Endothelial cell (in vitro differentiated cells): ENCODE results near the gene KIAA1958. TPM values are rescaled to one million over a fixed set of nuclear protein-coding genes. Genes with fewer than 3 reads are reported as not detected.

Experiments used
- DNase-seq: peaks from one replicate; pipeline ENCODE4 v3.0.0; 2021; ENCODE audit warnings: low spot score
- H3K27ac Mint-ChIP-seq: one replicate; pipeline ENCODE4 v1.8.0; 2021; ENCODE audit warnings: mixed read lengths, inconsistent platforms; ENCODE audit not compliant: unreplicated experiment
- H3K27me3 Mint-ChIP-seq: one replicate; pipeline ENCODE4 v1.8.0; 2021; ENCODE audit warnings: mild to moderate bottlenecking, moderate library complexity, mixed read lengths, inconsistent platforms; ENCODE audit not compliant: unreplicated experiment
- H3K36me3 Mint-ChIP-seq: one replicate; pipeline ENCODE4 v1.8.0; 2021; ENCODE audit warnings: mild to moderate bottlenecking, low read depth, mixed read lengths, inconsistent platforms; ENCODE audit not compliant: unreplicated experiment
- H3K4me1 Mint-ChIP-seq: one replicate; pipeline ENCODE4 v1.8.0; 2021; ENCODE audit warnings: mild to moderate bottlenecking, mixed read lengths, inconsistent platforms; ENCODE audit not compliant: unreplicated experiment
- H3K4me3 Mint-ChIP-seq: one replicate; pipeline ENCODE4 v1.8.0; 2021; ENCODE audit warnings: mild to moderate bottlenecking, mixed read lengths, inconsistent platforms; ENCODE audit not compliant: unreplicated experiment
- H3K9me3 Mint-ChIP-seq: one replicate; pipeline ENCODE4 v1.8.0; 2021; ENCODE audit warnings: mixed read lengths, inconsistent platforms; ENCODE audit not compliant: unreplicated experiment
- total RNA-seq: library from RNA; stranded (reverse); fragmentation: NEBNext Ultra II Directional; extraction: Animal tissue kit (Norgen Biotek cat#: 25700); gene quantifications from one replicate; pipeline ENCODE4 v1.2.1, GENCODE V29; 2021; ENCODE audit not compliant: unreplicated experiment
- TF ChIP-seq, protein P1 (sequence below): fragments of 200-600 bp; sonication (generic); IDR thresholded peaks from one replicate; pipeline ENCODE4 v1.5.0; 2021; ENCODE audit warnings: antibody characterized with exemption; ENCODE audit not compliant: unreplicated experiment

Gene KIAA1958
- total RNA-seq, 1 donor from 2014 or later = 15.1 TPM

DNA sequence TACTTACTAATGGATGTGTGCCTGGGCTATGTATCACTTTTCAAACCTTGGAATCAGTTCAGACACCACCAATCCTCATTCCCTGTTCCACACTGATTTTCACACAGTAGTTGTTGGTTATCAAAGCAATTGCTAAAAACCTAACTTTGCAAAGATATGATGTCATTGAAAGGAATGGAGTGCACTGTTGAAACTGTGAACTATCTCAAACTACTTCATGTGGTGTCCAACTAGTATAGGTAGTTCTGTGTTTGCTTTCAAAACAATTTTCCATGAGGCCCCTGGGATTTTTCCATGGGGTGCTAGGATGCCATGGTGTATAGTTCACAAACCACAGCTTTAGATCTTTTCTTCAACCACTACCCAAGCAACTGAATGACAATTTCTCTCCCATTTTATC is 213.5 kb downstream of the KIAA1958 start:
- Mint-ChIP-seq H3K4me1 (no peaks in the 10 kb centered on the region), H3K27ac (no peak overlapping the region), H3K36me3 (no peaks in the 10 kb centered on the region), H3K9me3 (no peaks in the 10 kb centered on the region), H3K27me3 (no peaks in the 10 kb centered on the region), H3K4me3 (no peak overlapping the region)
- TF ChIP-seq, protein P1, sequence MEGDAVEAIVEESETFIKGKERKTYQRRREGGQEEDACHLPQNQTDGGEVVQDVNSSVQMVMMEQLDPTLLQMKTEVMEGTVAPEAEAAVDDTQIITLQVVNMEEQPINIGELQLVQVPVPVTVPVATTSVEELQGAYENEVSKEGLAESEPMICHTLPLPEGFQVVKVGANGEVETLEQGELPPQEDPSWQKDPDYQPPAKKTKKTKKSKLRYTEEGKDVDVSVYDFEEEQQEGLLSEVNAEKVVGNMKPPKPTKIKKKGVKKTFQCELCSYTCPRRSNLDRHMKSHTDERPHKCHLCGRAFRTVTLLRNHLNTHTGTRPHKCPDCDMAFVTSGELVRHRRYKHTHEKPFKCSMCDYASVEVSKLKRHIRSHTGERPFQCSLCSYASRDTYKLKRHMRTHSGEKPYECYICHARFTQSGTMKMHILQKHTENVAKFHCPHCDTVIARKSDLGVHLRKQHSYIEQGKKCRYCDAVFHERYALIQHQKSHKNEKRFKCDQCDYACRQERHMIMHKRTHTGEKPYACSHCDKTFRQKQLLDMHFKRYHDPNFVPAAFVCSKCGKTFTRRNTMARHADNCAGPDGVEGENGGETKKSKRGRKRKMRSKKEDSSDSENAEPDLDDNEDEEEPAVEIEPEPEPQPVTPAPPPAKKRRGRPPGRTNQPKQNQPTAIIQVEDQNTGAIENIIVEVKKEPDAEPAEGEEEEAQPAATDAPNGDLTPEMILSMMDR = no peak
- DNase-seq = no peak

DNA sequence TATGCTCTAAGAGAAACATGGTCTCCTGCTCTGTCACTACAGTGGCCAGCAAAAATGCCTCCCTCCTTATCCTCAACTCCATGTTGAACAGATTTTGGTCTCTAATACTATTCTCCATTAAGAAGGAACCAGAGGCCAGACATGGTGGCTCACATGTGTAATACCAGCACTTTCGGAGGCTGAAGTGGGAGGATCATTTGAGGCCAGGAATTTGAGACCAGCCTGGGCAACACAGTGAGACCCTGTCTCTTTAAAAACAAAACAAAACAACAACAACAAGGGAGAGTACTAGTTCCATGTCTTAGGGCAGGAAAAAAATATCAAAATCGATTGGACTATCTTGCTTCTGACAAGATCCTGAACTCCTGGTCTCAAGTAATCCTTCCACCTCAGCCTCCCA is 216.7 kb downstream of the KIAA1958 start:
- H3K4me1 Mint-ChIP-seq = no peaks in the 10 kb centered on the region
- no peak for DNase-seq
- H3K27me3 Mint-ChIP-seq = no peaks in the 10 kb centered on the region
- no peaks in the 10 kb centered on the region for H3K9me3 Mint-ChIP-seq
- TF ChIP-seq, protein P1 = no peak
- no peaks in the 10 kb centered on the region for H3K36me3 Mint-ChIP-seq
- H3K4me3 Mint-ChIP-seq = no peak overlapping the region
- H3K27ac Mint-ChIP-seq = no peak overlapping the region

DNA sequence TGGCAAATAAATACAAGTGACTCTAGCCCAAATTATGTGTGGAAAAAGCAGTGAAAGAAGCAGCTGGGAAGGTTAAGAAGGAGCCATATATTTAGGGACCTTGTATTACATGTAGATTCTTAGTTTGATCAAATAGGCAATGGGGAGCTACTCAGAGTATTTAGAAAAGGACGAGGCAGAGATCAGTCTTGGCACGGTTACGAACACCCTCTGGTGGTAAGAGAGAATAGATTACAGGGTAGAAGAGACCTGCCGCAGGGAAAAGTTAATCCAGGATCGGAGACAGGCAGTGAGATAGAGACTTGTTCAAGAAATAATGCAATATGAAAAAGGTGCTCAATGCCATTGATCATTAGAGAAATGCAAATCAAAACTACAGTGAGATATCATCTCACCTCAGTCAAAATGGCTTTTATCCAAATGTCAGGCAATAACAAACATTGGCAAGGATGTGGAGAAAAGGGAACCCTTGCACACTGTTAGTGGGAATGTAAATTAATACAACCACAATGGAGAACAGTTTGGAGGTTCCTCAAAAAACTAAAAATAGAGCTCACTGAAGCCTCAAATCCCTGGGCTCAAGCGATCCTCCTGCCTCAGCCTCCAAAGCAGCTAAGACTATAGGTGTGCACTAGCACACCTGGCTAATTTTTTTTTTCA is 219.3 kb downstream of the KIAA1958 start:
- no peaks in the 10 kb centered on the region for H3K9me3 Mint-ChIP-seq
- H3K27ac Mint-ChIP-seq = no peak overlapping the region
- no peak overlapping the region for H3K4me3 Mint-ChIP-seq
- TF ChIP-seq, protein P1 = peak; percentile 14
- H3K27me3 Mint-ChIP-seq = no peaks in the 10 kb centered on the region
- no peaks in the 10 kb centered on the region for H3K4me1 Mint-ChIP-seq
- no peaks in the 10 kb centered on the region for H3K36me3 Mint-ChIP-seq
- DNase-seq = peak; percentile 19

DNA sequence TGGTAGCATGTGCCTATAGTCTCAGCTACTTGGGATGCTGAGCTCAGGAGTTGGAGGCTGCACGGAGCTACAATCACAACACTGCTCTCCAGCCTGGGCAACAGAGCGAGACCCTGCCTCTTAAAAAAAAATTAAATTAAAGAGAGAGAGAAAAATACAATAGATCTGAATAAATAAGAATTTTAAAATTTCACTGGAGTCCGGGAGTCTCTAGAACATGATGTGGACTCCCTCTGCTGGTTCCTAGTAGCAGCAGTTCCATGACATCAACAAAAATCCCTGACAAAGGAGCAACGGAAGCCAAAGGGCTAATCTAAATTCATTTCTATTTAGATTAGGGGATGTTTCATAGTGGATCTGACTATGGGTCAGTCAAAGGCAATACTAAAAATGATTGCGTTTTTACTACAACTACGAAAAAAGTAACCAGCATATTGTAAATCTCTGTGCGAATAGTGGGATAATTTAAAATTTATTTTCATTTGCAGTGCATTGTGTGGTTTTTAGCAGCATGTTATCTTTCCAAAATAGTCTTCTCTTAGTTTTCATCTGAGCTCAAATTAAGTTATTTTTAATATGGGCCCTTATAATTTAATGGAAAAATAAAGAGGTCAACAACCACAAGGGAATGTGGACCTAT is 224.5 kb downstream of the KIAA1958 start:
- H3K4me1 Mint-ChIP-seq = no peaks in the 10 kb centered on the region

More for the DNA sequence above, 224.5 kb downstream of the KIAA1958 start:
- no peaks in the 10 kb centered on the region for H3K36me3 Mint-ChIP-seq
- no peaks in the 10 kb centered on the region for H3K27me3 Mint-ChIP-seq
- H3K4me3 Mint-ChIP-seq = no peak overlapping the region
- DNase-seq = no peak
- TF ChIP-seq, protein P1 = peak; percentile 34
- no peaks in the 10 kb centered on the region for H3K9me3 Mint-ChIP-seq
- no peak overlapping the region for H3K27ac Mint-ChIP-seq
